Activated T-cell treated with anti-CD3 and anti-CD28 coated beads, Interleukin-2, amount 50 U/mL, for 24 hours (primary cell): Measurements from ENCODE around the gene NPLOC4.
"Not testable (repeated sequence)": the region's sequence is repeated elsewhere in the genome, so short reads cannot be mapped to it uniquely, and the experiment has no call there.

ENCODE experiments used
- DNase-seq: peaks from one replicate; pipeline ENCODE4 v3.0.0-alpha.2; 2020
- H3K27ac Mint-ChIP-seq: 2 replicates; pipeline ENCODE4 v1.8.0; 2020; ENCODE audit warnings: mild to moderate bottlenecking, mixed read lengths
- H3K27me3 Mint-ChIP-seq: 2 replicates; pipeline ENCODE4 v1.8.0; 2020; ENCODE audit warnings: mixed read lengths
- H3K36me3 Mint-ChIP-seq: 2 replicates; pipeline ENCODE4 v1.8.0; 2020; ENCODE audit warnings: low read depth, mixed read lengths
- H3K4me1 Mint-ChIP-seq: 2 replicates; pipeline ENCODE4 v1.8.0; 2020; ENCODE audit warnings: low read depth, mixed read lengths
- H3K4me3 Mint-ChIP-seq: 2 replicates; pipeline ENCODE4 v1.8.0; 2020; ENCODE audit warnings: mild to moderate bottlenecking, moderate library complexity, mixed read lengths
- H3K9me3 Mint-ChIP-seq: 2 replicates; pipeline ENCODE4 v1.8.0; 2020; ENCODE audit warnings: mixed read lengths

NPLOC4 gene

DNA sequence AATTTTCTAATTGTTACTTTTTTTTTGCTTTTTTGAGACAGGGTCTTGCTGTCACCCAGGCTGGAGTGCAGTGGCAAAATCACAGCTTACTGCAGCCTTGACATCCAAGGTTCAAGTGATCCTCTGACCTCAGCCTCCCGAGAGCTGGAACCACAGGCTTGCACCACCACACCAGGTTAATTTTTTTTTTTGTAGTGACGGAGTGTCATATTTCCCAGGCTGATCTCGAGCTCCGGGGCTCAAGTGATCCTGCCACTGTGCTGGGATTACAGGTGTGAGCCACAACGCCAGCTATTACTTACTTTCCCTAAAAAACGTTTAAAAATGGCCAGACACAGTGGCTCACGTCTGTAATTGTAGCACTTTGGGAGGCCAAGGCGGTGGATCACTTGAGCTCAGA, 6.6 kb downstream of the NPLOC4 start:
- H3K27me3 Mint-ChIP-seq, result no peaks in the 10 kb centered on the region
- H3K9me3 Mint-ChIP-seq, result no peaks in the 10 kb centered on the region
- peaks cover 79% of the 10 kb centered on the region for H3K36me3 Mint-ChIP-seq
- H3K27ac Mint-ChIP-seq, result no peak overlapping the region
- no peak for DNase-seq
- H3K4me3 Mint-ChIP-seq, result no peak overlapping the region
- H3K4me1 Mint-ChIP-seq, result peaks cover 20% of the 10 kb centered on the region

DNA sequence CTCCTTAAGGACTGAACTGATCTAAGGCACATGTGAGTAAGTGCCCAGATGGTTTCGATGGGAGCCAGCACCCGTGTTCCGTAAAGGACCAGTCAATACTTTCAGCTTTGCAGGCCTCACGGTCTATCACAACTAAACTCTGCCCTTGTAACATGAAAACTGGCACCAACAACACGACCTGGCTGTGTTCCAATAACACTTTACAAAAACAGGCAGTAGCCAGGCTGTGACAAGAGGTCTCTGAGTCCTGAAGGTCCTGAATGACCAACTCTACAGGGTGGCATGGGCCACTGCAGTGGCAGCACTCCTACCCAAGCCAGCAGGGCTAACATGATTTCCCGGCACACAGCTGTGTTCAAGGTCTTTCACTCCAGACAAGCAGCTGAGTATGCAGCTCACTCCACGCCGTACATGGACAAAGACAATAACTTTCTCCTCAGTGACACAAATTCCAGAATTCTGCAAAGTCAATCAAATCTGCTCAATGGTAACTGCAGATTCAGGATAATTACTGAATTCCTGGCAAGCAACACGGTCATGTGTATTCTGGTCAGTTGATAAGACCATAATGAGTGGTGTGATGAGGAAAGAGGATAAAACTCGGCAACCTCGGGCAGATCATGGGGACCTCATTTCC, 15.3 kb downstream of the NPLOC4 start:
- H3K27me3 Mint-ChIP-seq, result no peaks in the 10 kb centered on the region
- no peak overlapping the region for H3K4me3 Mint-ChIP-seq
- peaks cover 86% of the 10 kb centered on the region for H3K36me3 Mint-ChIP-seq
- H3K9me3 Mint-ChIP-seq, result no peaks in the 10 kb centered on the region
- H3K27ac Mint-ChIP-seq, result no peak overlapping the region
- H3K4me1 Mint-ChIP-seq, result peaks cover 9% of the 10 kb centered on the region
- DNase-seq, result no peak

DNA sequence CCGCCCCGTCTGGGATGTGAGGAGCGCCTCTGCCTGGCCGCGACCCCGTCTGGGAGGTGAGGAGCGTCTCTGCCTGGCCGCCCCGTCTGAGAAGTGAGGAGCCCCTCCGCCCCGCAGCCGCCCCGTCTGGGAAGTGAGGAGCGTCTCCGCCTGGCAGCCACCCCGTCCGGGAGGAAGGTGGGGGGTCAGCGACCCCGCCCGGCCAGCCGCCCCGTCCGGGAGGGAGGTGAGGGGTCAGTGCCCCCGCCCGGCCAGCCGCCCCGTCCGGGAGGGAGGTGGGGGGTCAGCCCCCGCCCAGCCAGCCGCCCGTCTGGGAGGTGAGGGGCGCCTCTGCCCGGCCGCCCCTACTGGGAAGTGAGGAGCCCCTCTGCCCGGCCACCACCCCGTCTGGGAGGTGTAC, 18.6 kb downstream of the NPLOC4 start:
- not testable (repeated sequence) for H3K27me3 Mint-ChIP-seq, DNase-seq, H3K9me3 Mint-ChIP-seq, H3K4me3 Mint-ChIP-seq, H3K27ac Mint-ChIP-seq
- H3K36me3 Mint-ChIP-seq, result peaks cover 85% of the 10 kb centered on the region
- H3K4me1 Mint-ChIP-seq, result peaks cover 24% of the 10 kb centered on the region

DNA sequence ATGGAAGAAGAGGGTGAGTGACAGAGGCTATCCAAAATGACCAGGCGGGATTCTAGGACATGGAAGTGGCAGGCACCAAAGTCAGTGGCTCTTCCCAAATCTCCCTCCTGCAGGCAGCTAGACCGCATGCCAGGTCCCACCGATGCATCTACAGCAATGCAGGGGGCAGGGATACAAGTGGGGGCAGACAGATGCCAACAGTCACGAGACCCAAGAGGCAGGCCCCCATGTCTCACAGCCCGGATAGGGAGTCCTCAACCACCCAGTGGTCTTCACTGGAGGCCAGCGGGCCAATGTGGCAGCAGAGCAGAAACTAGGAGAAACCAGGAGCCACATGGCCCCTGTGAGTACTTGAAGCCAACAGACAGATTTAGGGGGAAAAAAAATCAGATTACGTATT, 20.0 kb downstream of the NPLOC4 start:
- H3K36me3 Mint-ChIP-seq, result peaks cover 88% of the 10 kb centered on the region
- no peak overlapping the region for H3K27ac Mint-ChIP-seq
- no peak overlapping the region for H3K4me3 Mint-ChIP-seq
- H3K27me3 Mint-ChIP-seq, result no peaks in the 10 kb centered on the region
- H3K4me1 Mint-ChIP-seq, result peaks cover 24% of the 10 kb centered on the region
- DNase-seq, result no peak
- no peaks in the 10 kb centered on the region for H3K9me3 Mint-ChIP-seq

DNA sequence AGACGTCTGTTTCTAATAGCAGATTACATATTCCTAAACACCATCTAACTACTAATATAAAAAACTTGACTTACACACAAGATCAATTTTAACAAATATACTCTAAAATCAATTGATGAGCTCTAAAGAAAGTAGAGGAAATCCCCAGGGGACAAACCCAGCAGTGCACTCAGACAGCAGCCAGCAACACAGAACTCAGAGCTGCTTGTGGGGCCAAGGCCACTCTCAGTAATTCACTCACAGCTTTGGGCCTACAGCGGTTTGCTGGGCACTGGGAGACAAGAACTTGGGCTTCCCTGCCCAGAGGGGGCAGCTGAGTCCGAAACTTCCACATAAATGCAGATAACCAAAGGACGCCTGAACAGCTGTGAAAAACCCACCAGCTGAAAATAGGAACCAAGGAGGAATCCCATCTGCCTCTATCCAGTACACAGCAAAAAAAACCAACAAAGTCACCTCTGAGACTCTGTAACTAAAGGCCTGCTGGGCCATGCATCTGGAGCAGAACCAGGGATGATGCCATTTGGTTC, 21.4 kb downstream of the NPLOC4 start:
- Mint-ChIP-seq H3K4me3 (no peak overlapping the region), H3K27ac (peak overlapping the region; percentile 82), H3K4me1 (peaks cover 23% of the 10 kb centered on the region), H3K36me3 (peaks cover 77% of the 10 kb centered on the region), H3K27me3 (no peaks in the 10 kb centered on the region), H3K9me3 (no peaks in the 10 kb centered on the region)
- DNase-seq, result no peak

DNA sequence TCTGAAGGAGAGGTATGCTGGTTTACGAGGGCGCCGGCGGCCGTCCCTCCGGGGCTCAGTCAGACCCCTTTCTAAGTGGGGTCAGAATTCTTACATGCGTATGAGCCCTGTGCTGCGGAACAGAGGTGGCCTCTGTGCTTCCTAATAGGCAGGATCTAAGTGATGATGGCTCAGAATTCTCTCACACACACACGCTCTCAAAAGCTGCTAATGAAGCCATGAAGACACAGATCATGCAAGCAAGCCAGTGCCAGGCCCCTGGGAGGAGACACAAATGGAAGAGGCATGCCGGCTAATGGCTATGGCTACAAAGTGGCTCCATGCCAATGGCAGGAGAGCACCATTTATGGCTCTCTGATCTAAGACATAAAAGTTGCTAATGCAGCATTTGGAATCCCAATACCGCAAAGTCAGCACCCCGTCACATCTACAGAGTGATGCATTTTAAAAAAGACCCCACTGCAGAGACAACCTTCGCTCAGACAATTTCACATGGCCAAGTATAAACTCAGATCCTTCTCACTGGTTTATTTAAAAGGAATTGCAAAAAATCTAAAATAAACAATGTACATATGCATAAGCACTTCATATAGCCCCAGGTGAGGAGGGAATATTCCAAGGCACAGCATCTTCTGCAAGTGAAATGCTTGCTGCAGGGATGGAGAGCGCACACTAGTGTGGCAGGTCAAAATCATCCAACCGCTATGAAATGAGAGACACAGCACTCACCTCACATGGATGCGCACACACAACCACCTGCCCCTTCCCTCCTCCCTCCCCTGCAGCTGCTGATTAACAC, 24.5 kb downstream of the NPLOC4 start:
- DNase-seq, result no peak
- Mint-ChIP-seq H3K27me3 (no peaks in the 10 kb centered on the region), H3K9me3 (no peaks in the 10 kb centered on the region), H3K36me3 (peaks cover 85% of the 10 kb centered on the region), H3K4me1 (peaks cover 26% of the 10 kb centered on the region), H3K4me3 (no peak overlapping the region), H3K27ac (no peak overlapping the region)

DNA sequence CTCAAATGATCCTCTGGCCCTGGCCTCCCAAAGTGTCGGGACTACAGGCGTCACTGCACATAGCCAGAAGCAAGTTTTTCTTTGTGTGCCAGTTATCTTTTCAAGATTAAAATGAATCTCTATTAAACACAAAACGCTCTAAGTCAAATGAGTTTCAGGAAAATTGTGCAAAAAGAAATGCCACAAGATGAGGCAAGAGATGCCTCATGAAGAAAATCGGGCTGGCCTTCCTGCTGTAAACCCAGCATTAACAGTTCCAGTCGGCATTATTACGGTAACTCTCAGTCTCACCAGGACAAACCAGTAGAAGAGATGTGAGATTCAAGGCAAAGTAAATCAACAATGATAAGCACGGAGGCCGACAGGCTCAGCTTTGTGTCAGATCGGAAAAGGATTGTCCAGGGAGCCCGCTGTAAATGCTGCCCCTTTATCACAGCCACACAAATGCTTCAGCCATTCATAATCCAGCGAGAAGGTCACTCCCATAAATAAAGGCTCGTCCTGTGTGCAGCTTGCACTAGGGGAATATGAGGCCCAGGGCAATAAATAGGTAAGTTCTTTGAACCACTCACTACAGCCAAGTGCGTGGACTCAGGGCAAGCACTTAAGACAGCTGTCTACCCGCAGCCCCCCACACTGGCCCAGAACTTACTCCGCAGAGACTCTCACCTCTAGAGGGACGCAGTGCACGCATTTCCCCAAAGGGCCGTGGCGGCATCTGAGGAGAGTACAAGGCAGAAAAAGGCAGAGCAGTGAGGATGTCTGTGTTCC, 27.2 kb downstream of the NPLOC4 start:
- H3K4me3 Mint-ChIP-seq, result no peak overlapping the region
- no peak overlapping the region for H3K27ac Mint-ChIP-seq
- DNase-seq, result no peak
- H3K9me3 Mint-ChIP-seq, result no peaks in the 10 kb centered on the region
- H3K27me3 Mint-ChIP-seq, result no peaks in the 10 kb centered on the region
- H3K4me1 Mint-ChIP-seq, result peaks cover 10% of the 10 kb centered on the region
- peaks cover 85% of the 10 kb centered on the region for H3K36me3 Mint-ChIP-seq

DNA sequence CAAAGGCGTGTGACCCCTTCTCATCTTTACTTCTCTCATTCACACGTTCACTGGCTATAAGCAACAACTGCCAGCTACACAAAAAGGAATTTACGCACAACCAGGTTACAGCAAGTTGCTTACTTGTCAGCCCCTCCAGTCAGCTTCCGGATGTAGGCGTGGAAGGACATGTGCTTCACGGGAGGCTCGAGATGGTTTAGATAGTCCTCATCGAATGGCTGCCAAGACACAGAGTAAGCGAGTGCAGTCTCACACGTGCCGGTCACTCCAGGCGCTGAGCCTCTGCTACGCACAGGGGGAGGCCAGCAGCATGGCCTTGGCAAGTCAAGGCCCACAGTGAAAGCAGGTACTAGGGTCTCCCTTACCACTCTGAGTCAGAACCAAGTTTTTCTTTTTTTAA, 28.3 kb downstream of the NPLOC4 start:
- Mint-ChIP-seq H3K4me3 (no peak overlapping the region), H3K27ac (peak overlapping the region; percentile 50), H3K4me1 (peaks cover 3% of the 10 kb centered on the region), H3K36me3 (peaks cover 85% of the 10 kb centered on the region), H3K27me3 (no peaks in the 10 kb centered on the region), H3K9me3 (no peaks in the 10 kb centered on the region)
- no peak for DNase-seq

DNA sequence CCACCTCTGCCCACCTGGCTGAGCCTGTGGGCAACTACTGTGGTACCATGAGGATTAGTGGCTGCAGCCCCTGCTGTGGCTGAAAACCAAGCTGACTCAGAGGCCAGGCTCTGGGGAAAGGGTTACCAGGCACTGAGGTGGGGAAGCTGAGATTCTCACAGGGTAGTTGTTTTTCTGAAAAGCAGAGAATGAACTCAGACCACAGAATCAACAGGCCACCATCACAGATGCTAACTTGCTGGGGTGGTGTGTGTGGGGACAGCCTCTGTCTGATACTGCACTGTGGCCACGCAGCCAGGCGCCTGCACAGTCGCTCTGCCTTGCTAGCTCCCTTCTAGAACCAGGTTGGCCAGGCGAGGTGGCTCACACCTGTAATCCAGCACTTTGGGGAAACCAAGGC, 28.8 kb downstream of the NPLOC4 start:
- peak overlapping the region; percentile 72 for H3K27ac Mint-ChIP-seq
- no peaks in the 10 kb centered on the region for H3K27me3 Mint-ChIP-seq
- H3K4me3 Mint-ChIP-seq, result no peak overlapping the region
- H3K9me3 Mint-ChIP-seq, result no peaks in the 10 kb centered on the region
- no peak for DNase-seq
- peaks cover 83% of the 10 kb centered on the region for H3K36me3 Mint-ChIP-seq
- peaks cover 3% of the 10 kb centered on the region for H3K4me1 Mint-ChIP-seq

DNA sequence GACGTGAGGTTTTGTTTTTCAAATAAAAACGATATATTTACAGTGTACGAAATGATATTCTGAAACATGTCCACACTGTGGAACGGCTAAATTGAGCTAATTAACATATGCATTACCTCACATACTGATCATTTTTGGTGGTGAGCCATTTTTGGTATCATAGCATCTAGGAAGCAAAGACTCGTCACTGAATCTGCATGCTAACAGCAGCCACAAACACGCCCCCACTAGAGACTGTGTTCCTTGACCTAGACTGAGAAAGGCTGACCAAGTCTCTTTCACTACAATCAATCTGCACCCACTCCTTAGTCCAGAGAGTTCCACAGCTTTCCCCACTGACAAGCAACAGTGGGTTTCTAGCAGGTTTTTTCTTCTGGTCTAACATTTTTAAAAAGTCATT, 29.5 kb downstream of the NPLOC4 start:
- Mint-ChIP-seq H3K4me3 (no peak overlapping the region), H3K4me1 (peaks cover 3% of the 10 kb centered on the region), H3K36me3 (peaks cover 82% of the 10 kb centered on the region), H3K9me3 (no peaks in the 10 kb centered on the region), H3K27me3 (no peaks in the 10 kb centered on the region), H3K27ac (peak overlapping the region; percentile 72)
- no peak for DNase-seq

DNA sequence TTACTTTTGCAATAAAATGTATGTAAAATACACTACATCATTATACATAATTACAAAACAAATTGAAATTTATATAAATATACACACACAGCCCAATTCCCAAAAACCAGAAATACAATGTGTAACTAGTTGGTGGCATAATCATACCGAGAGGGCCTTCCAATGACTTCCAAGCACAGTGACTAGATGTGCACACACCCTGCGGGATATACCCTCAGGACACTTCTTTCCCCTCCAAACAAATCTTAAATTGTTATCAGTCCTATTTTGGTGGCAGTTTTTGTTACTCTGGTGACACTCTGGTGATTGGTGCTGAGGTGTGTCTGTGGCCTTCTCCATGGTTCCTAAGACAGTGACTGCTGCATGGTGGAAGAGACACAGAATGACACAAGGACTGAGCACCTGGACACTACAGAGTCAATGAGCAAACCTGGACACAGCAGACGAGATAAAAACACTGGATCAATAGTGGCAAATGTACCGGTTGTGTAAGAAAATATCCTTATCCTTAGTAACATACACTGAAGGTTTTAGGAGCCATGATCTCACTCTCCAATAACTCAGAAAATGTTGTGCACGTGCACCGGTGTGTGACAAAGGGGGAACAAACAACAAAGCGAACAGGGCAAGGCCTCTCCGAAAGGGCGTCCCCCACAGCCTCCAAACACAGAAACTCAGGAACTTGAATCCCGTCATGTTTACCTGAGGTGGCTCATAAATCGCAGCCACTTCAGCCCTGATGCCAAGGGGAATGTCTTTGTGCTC, 32.9 kb downstream of the NPLOC4 start:
- Mint-ChIP-seq H3K9me3 (no peaks in the 10 kb centered on the region), H3K27me3 (no peaks in the 10 kb centered on the region), H3K4me3 (no peak overlapping the region), H3K4me1 (peaks cover 5% of the 10 kb centered on the region), H3K27ac (no peak overlapping the region), H3K36me3 (peaks cover 89% of the 10 kb centered on the region)
- no peak for DNase-seq

DNA sequence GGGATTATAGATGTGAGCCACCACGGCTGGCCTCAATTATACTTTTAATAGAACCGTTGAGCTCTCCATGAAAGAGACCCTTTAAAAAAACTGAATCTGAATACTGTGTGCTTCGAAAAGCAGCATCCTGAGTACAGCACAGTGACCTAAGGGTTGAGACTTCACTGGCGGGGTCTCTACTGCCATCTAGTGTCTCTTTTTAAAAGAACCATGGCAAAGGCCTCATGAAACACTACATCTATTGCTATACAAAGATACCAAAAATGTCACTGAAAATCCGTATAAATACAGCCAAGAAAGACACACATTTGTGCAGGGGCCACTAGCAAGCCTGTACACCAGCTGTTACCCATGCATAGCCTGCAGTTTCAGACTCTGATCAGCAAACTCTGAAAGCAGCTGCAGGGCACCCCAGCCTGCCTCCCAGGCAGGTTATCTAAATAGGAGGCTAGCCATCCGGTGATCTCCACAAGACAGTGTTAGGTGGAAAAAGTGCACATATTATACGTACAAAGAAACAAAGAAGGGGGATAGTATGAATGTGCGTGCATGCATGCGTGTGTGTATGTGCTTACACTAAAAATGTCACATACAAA, 35.3 kb downstream of the NPLOC4 start:
- Mint-ChIP-seq H3K27ac (no peak overlapping the region), H3K4me1 (peaks cover 4% of the 10 kb centered on the region), H3K27me3 (no peaks in the 10 kb centered on the region), H3K9me3 (no peaks in the 10 kb centered on the region), H3K4me3 (no peak overlapping the region), H3K36me3 (peaks cover 89% of the 10 kb centered on the region)
- DNase-seq, result no peak

DNA sequence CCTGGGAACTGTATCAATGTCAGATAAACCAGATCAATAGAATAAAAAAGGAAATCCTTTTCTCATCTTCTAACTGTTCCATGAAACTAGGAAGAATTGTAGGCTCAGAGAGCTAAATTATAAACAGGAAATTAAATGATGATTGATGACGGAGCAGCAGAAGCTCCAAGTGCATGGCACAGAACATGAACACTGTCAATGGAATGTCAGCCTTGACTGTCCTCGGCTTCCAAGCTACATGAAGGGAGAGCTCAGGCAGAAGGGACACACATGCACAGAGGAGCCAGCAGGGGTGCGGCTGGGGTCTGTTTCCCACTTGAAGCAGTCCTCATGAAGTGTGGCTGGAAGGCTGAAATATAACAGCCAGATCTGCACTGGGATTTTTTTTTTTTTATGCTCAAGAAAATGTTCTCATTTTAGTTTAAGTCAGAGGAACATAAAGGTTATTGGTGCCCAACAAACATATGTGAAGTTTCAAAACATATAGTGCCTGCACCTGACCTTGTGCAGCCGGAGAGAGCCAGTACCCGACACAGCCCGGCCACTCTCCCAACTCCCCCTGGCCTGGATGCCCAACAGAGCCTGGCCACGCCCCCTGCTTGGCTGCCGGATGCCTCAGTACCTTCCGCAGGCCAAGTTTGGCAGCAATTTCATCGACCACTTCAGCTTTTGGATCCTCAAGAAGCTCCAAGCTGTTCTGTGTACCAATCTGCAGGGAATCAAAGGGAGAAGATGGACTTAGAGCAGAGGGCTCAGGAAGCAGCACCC, 37.0 kb downstream of the NPLOC4 start:
- no peak overlapping the region for H3K27ac Mint-ChIP-seq

More for the DNA sequence above, 37.0 kb downstream of the NPLOC4 start:
- no peak overlapping the region for H3K4me3 Mint-ChIP-seq
- no peaks in the 10 kb centered on the region for H3K27me3 Mint-ChIP-seq
- peaks cover 92% of the 10 kb centered on the region for H3K36me3 Mint-ChIP-seq
- no peaks in the 10 kb centered on the region for H3K9me3 Mint-ChIP-seq
- peaks cover 4% of the 10 kb centered on the region for H3K4me1 Mint-ChIP-seq
- DNase-seq, result no peak
